A549 (cell line): ENCODE data around the gene ADGRL3. TPM values are rescaled to one million over a fixed set of nuclear protein-coding genes. Genes with fewer than 3 reads are reported as not detected.
A peak's percentile ranks its signal among the peaks of the same experiment; 100 is the strongest.

Experiments used
- ATAC-seq, 2 experiments: fragments of 200-7000 bp in 1 of 2; fragments of >200 bp in 1 of 2; cut with Nextera tagmentation in 1 of 2; cut with Tn5 transposase in 1 of 2; 3 replicates each; pipeline versions ENCODE4 v1.8.0 to v1.9.1; 2018 to 2020; ENCODE audit warnings: mild to moderate bottlenecking in 1 of 2, moderate library complexity in 1 of 2
- CTCF ChIA-PET: fragments of 300-600 bp; sonication (Branson Sonifier 250); formaldehyde crosslinking; extraction: SDS; loops from one replicate; lab custom pipeline; 2021; ENCODE audit warnings: antibody characterized with exemption, inconsistent platforms; lab: Yijun Ruan, JAX
- POLR2A ChIA-PET: fragments of 350-600 bp; formaldehyde crosslinking; extraction: SDS; loops from one replicate; lab custom pipeline; 2021; ENCODE audit warnings: antibody characterized with exemption, inconsistent platforms; lab: Yijun Ruan, JAX
- DNase-seq, 2 experiments: peaks; one replicate each; pipeline versions ENCODE4 v3.0.0 to v3.0.0-alpha.2; 2011 to 2016; ENCODE audit warnings: low read depth in 1 of 2, low spot score in 1 of 2
- FAIRE-seq: peaks from 2 replicates; lab custom pipeline; 2011; peaks lifted over from hg19 to GRCh38; lab: Jason Lieb, UNC
- H3K27ac ChIP-seq, 2 experiments: fragments of >200 bp; sonication (Bioruptor Twin); formaldehyde crosslinking; 3 replicates each; pipeline ENCODE4 v1.5.1; 2016 to 2017
- H3K4me1 ChIP-seq: fragments of >200 bp; sonication (Bioruptor Twin); formaldehyde crosslinking; 3 replicates; pipeline ENCODE4 v1.6.1; 2016
- H3K4me2 ChIP-seq: fragments of >200 bp; sonication (Bioruptor Twin); formaldehyde crosslinking; 3 replicates; pipeline ENCODE4 v1.6.1; 2016
- H3K4me3 ChIP-seq: fragments of >200 bp; sonication (Bioruptor Twin); formaldehyde crosslinking; 3 replicates; pipeline ENCODE4 v1.5.1; 2016
- H3K9me3 ChIP-seq: fragments of >200 bp; sonication (Bioruptor Twin); formaldehyde crosslinking; 3 replicates; pipeline ENCODE4 v1.6.1; 2016
- CBX2 ChIP-seq: fragments of 200-600 bp; sonication (generic); IDR thresholded peaks from 2 replicates; pipeline ENCODE4 v1.6.1; 2016; ENCODE audit warnings: low read depth, mild to moderate bottlenecking, borderline replicate concordance
- EP300 ChIP-seq, 2 experiments: fragments of >200 bp; sonication (Bioruptor Twin); formaldehyde crosslinking; IDR thresholded peaks; 2 replicates in 1 of 2; 3 replicates in 1 of 2; pipeline ENCODE4 v1.6.1; 2016 to 2017
- GATA3 ChIP-seq: IDR thresholded peaks from 2 replicates; pipeline ENCODE4 v1.6.1; 2012; ENCODE audit warnings: borderline replicate concordance
- HDAC2 ChIP-seq: fragments of 200-600 bp; sonication (generic); IDR thresholded peaks from 2 replicates; pipeline ENCODE4 v1.6.1; 2016
- HEYL ChIP-seq: fragments of 250-450 bp; sonication (Bioruptor Pico); IDR thresholded peaks from 2 replicates; pipeline ENCODE4 v1.8.0; 2021; ENCODE audit warnings: mild to moderate bottlenecking, moderate library complexity
- HOXB5 ChIP-seq: fragments of 250-450 bp; sonication (Bioruptor Pico); IDR thresholded peaks from 2 replicates; pipeline ENCODE4 v1.5.0; 2020; ENCODE audit warnings: mild to moderate bottlenecking, moderate library complexity
- JUN ChIP-seq, 2 experiments: fragments of >200 bp; sonication (Bioruptor Twin); formaldehyde crosslinking; IDR thresholded peaks; 2 replicates in 1 of 2; 3 replicates in 1 of 2; pipeline ENCODE4 v1.6.1; 2016 to 2017
- JUNB ChIP-seq: fragments of >200 bp; sonication (Bioruptor Twin); formaldehyde crosslinking; IDR thresholded peaks from 2 replicates; pipeline ENCODE4 v1.6.1; 2016
- MAFK ChIP-seq: fragments of 450-650 bp; IDR thresholded peaks from 2 replicates; pipeline ENCODE4 v1.6.1; 2014; ENCODE audit not compliant: partially characterized antibody
- MAZ ChIP-seq: fragments of 150-350 bp; IDR thresholded peaks from 2 replicates; pipeline ENCODE4 v1.6.1; 2014; ENCODE audit warnings: antibody characterized with exemption, low read depth, low read length, borderline replicate concordance
- NPAS2 ChIP-seq: fragments of 250-450 bp; sonication (Bioruptor Pico); IDR thresholded peaks from 2 replicates; pipeline ENCODE4 v1.8.0; 2022; ENCODE audit warnings: mild to moderate bottlenecking, moderate library complexity, borderline replicate concordance
- PHF8 ChIP-seq: fragments of 200-600 bp; sonication (generic); IDR thresholded peaks from 2 replicates; pipeline ENCODE4 v1.6.1; 2016; ENCODE audit warnings: low read depth, mild to moderate bottlenecking, antibody characterized with exemption, moderate library complexity, borderline replicate concordance
- POLR2A ChIP-seq: IDR thresholded peaks from 2 replicates; pipeline ENCODE4 v1.6.1; 2012; ENCODE audit warnings: mild to moderate bottlenecking, low read length
- POLR2AphosphoS2 ChIP-seq: conservative IDR thresholded peaks from 2 replicates; pipeline ENCODE4 v1.6.1; 2012; ENCODE audit warnings: low read length, improper control_type of control experiment, inconsistent platforms
- RARB ChIP-seq: fragments of 250-450 bp; sonication (Bioruptor Pico); IDR thresholded peaks from 2 replicates; pipeline ENCODE4 v1.8.0; 2021; ENCODE audit warnings: mild to moderate bottlenecking, moderate library complexity
- ZNF302 ChIP-seq: fragments of 250-450 bp; sonication (Bioruptor Pico); IDR thresholded peaks from 2 replicates; pipeline ENCODE4 v1.9.0; 2021; ENCODE audit warnings: inconsistent platforms, mild to moderate bottlenecking, moderate library complexity
- ZSCAN20 ChIP-seq: fragments of 250-450 bp; sonication (Bioruptor Pico); IDR thresholded peaks from 2 replicates; pipeline ENCODE4 v1.8.0; 2022; ENCODE audit warnings: mild to moderate bottlenecking, moderate library complexity
- WGBS: methylation state at CpG from one replicate; pipeline ENCODE4 v1.1.6; 2017; ENCODE audit errors: missing lambda C conversion rate; 5-methylcytosine and 5-hydroxymethylcytosine counted together
- polyA plus RNA-seq, 4 experiments: library from polyadenylated mRNA; depleted of rRNA in 3 of 4; stranded (reverse); fragments of >200 nt; fragmentation: RNase III in 1 of 4; extraction: RNeasy Plus Mini Kit Qiagen cat#74134 plus additional on column Dnase treatment in 1 of 4; gene quantifications; 2 replicates in 3 of 4; 3 replicates in 1 of 4; pipeline ENCODE4 v1.2.3, GENCODE V29; 2011 to 2017
- TF ChIP-seq, protein P1 (sequence below): fragments of >200 bp; sonication (Bioruptor Twin); formaldehyde crosslinking; IDR thresholded peaks from 3 replicates; pipeline ENCODE4 v1.6.1; 2016
- TF ChIP-seq, protein P2 (sequence below): IDR thresholded peaks from 2 replicates; pipeline ENCODE4 v1.6.1; 2012
- TF ChIP-seq, protein P3 (sequence below): fragments of 450-650 bp; IDR thresholded peaks from 2 replicates; pipeline ENCODE4 v1.6.1; 2014; ENCODE audit warnings: antibody characterized with exemption
- TF ChIP-seq, protein P4 (sequence below): IDR thresholded peaks from 2 replicates; pipeline ENCODE4 v1.6.1; 2012
- TF ChIP-seq, protein P5 (sequence below): IDR thresholded peaks from 2 replicates; pipeline ENCODE4 v1.6.1; 2012; ENCODE audit warnings: low read depth, borderline replicate concordance

The ADGRL3 gene
- polyA plus RNA-seq, 2 of the 4 experiments (the other 2 are of a cell fraction) = 0.05 to 0.12 TPM

DNA sequence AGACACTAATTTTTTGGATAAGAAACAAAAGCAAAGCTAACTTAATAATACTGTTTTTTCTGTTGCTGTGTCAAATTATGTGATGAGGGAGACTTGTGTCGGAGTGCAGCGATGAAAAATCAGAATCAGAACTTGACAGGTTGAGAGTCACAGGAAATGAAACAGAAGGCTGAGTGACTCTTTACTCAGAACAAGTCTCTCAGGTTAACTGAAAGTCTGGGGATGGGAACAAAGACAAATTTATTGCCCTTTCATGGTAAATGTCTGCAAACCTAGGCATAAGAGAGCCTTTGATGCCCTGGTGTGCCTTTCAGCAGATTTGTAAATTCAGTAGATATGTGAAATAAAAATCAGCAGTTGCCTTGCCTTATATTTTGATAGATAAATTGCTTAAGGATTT lies 96.0 kb downstream of the ADGRL3 start (continued):
- TF ChIP-seq, protein P1, sequence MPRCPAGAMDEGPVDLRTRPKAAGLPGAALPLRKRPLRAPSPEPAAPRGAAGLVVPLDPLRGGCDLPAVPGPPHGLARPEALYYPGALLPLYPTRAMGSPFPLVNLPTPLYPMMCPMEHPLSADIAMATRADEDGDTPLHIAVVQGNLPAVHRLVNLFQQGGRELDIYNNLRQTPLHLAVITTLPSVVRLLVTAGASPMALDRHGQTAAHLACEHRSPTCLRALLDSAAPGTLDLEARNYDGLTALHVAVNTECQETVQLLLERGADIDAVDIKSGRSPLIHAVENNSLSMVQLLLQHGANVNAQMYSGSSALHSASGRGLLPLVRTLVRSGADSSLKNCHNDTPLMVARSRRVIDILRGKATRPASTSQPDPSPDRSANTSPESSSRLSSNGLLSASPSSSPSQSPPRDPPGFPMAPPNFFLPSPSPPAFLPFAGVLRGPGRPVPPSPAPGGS = no peak
- TF ChIP-seq, protein P2, sequence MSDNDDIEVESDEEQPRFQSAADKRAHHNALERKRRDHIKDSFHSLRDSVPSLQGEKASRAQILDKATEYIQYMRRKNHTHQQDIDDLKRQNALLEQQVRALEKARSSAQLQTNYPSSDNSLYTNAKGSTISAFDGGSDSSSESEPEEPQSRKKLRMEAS = no peak
- no peak for TF ChIP-seq POLR2A

DNA sequence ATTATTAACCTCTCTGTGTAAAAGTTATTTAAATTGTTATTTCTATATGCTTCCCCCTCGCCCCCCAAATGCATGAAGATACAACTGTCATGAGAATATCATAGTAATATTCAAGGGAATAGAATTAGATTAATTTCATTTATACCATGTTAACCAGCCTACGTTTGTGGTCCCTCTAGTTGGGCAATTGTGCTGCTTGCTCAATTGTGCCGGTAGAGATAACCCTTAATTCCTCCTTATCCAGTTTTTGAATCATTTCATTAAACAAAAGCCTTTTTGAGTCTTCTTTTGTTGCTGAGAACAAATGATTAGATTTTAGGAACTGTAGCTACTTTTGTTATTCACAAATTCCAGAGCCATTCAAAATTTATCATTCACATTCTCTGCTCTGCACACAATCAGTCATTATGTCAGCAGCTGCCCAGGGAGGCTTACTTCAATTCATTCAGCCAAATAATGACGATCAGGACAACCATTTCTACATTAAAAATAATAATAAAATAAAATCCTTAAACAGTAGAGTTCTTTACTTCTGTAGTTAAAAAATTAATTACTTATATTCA lies 98.1 kb downstream of the ADGRL3 start:
- H3K4me2 ChIP-seq = no peak overlapping the region
- H3K4me3 ChIP-seq = no peak overlapping the region
- POLR2A ChIA-PET = no interaction called here
- DNase-seq (no peak), ATAC-seq (no peak), FAIRE-seq (no peak)
- no peaks in the 10 kb centered on the region for H3K9me3 ChIP-seq
- H3K4me1 ChIP-seq = no peaks in the 10 kb centered on the region
- no peak for TF ChIP-seq RARB (CRISPR knock-in tag)
- no peak for TF ChIP-seq HEYL
- TF ChIP-seq GATA3 = no peak
- TF ChIP-seq ZSCAN20 (CRISPR knock-in tag) = no peak
- TF ChIP-seq, protein P2 = no peak
- TF ChIP-seq ZNF302 (CRISPR knock-in tag) = no peak
- TF ChIP-seq, protein P3, sequence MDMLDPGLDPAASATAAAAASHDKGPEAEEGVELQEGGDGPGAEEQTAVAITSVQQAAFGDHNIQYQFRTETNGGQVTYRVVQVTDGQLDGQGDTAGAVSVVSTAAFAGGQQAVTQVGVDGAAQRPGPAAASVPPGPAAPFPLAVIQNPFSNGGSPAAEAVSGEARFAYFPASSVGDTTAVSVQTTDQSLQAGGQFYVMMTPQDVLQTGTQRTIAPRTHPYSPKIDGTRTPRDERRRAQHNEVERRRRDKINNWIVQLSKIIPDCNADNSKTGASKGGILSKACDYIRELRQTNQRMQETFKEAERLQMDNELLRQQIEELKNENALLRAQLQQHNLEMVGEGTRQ = no peak
- no peak for TF ChIP-seq PHF8
- no peak for TF ChIP-seq JUNB
- TF ChIP-seq POLR2A = no peak
- TF ChIP-seq, protein P4, sequence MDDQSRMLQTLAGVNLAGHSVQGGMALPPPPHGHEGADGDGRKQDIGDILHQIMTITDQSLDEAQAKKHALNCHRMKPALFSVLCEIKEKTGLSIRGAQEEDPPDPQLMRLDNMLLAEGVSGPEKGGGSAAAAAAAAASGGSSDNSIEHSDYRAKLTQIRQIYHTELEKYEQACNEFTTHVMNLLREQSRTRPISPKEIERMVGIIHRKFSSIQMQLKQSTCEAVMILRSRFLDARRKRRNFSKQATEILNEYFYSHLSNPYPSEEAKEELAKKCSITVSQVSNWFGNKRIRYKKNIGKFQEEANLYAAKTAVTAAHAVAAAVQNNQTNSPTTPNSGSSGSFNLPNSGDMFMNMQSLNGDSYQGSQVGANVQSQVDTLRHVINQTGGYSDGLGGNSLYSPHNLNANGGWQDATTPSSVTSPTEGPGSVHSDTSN = no peak
- no peak for TF ChIP-seq MAZ
- no peak for TF ChIP-seq CBX2
- TF ChIP-seq, protein P5, sequence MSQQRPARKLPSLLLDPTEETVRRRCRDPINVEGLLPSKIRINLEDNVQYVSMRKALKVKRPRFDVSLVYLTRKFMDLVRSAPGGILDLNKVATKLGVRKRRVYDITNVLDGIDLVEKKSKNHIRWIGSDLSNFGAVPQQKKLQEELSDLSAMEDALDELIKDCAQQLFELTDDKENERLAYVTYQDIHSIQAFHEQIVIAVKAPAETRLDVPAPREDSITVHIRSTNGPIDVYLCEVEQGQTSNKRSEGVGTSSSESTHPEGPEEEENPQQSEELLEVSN = no peak
- no peak overlapping the region for H3K27ac ChIP-seq
- 21% methylated on average over 4 of the region's 4 CpGs for WGBS
- CTCF ChIA-PET = no interaction called here

DNA sequence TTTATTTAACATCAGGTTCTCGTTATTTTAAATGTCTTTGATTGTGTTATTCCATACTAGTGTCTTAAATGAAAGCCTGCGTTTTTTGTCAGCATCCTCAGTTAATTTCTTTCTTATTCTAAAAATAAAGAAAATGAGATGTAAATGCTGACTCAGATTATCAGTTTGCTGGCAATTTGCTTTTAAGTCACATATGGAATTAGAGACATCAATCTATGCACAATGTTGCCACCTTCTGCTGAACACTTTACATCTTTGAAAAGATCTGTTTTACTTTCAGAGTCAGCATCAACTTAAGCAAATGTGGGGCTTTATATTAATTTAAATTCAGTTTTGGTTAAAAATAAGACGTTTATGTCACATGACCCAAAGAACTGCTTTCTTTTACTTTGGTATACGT lies 99.2 kb downstream of the ADGRL3 start:
- Histone ChIP-seq H3K4me3 (no peak overlapping the region), H3K4me1 (no peaks in the 10 kb centered on the region), H3K9me3 (no peaks in the 10 kb centered on the region), H3K27ac (no peak overlapping the region), H3K4me2 (no peak overlapping the region)
- DNase-seq (no peak), ATAC-seq (no peak), FAIRE-seq (no peak)
- ChIA-PET POLR2A (no interaction called here), CTCF (no interaction called here)
- WGBS = 14% methylated on average over 4 of the region's 4 CpGs
- TF ChIP-seq MAFK (peak; percentile 49), POLR2AphosphoS2 (no peak)

DNA sequence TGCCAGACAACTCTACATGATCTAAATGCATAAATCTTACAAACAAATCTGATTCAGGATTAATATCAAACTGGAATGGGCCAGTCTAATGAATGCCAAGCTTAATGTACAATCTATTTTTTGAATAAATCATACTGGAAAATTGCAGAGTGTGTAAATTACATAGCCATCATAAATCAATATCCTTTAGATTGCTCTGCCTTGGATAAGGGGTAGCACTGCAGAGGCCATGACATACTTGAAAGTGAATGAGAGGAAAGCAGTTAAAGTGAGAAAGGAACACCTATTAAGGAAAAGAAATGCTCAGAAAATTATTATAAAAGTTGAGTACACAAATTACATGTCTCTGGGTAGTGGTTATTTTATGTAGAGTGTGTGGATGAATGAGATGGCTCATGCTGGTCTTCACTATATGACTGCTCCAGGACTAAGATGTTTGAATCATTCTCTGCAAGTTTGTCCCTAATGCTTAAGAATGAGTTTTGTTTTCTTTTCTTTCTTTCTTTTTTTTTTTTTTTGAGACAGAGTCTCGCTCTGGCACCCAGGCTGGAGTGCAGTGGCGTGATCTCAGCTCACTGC lies 100.2 kb downstream of the ADGRL3 start:
- no peak for ATAC-seq
- CTCF ChIA-PET = no interaction called here
- Histone ChIP-seq H3K27ac (no peak overlapping the region), H3K4me1 (no peaks in the 10 kb centered on the region), H3K4me3 (no peak overlapping the region), H3K9me3 (no peaks in the 10 kb centered on the region), H3K4me2 (no peak overlapping the region)
- POLR2A ChIA-PET = no interaction called here
- FAIRE-seq = no peak
- no peak for DNase-seq
- WGBS = 21% methylated on average over 2 of the region's 2 CpGs
- TF ChIP-seq NPAS2 (no peak), JUN (IDR thresholded peaks at IDR 0.05) (no peak), HOXB5 (CRISPR knock-in tag) (no peak), MAFK (no peak), PHF8 (no peak), HDAC2 (no peak), POLR2AphosphoS2 (no peak), EP300 (IDR thresholded peaks at IDR 0.05) (no peak)
